Measurements from ENCODE around the gene ZMYND15.

GRCh38 chr17:4743898-4744297 is 4.3 kb downstream of the ZMYND15 start:
- TF ChIP-seq CTCF (IDR thresholded peaks at IDR 0.05; ENCODE audit: poor library complexity, severe bottlenecking) (no peak), RAD21 (conservative IDR thresholded peaks at IDR 0.05) (no peak), TAF1 (IDR thresholded peaks at IDR 0.05; ENCODE audit: low read depth) (no peak), POLR2AphosphoS5 (IDR thresholded peaks at IDR 0.05) (no peak), EZH2 (IDR thresholded peaks at IDR 0.05; ENCODE audit: borderline replicate concordance, insufficient read depth, low read length, poor library complexity, severe bottlenecking) (no peak), SMC3 (conservative IDR thresholded peaks at IDR 0.05; ENCODE audit: poor library complexity) (no peak), MXI1 (conservative IDR thresholded peaks at IDR 0.05; ENCODE audit: poor library complexity, severe bottlenecking) (no peak), EP300 (conservative IDR thresholded peaks at IDR 0.05; ENCODE audit: poor library complexity, severe bottlenecking) (no peak)
